Fibroblast of lung (primary cell): ENCODE results near the gene EDN2. TPM values are rescaled to one million over a fixed set of nuclear protein-coding genes. Genes with fewer than 3 reads are reported as not detected.

Experiments
- DNase-seq, 2 donors: peaks; one replicate each; pipeline versions ENCODE4 v3.0.0 to v3.0.0-alpha.2; 2010; ENCODE audit warnings: low read depth in 2 of 2
- H2AFZ ChIP-seq: 2 replicates; pipeline ENCODE4 v1.5.1; 2012; ENCODE audit warnings: low read length, control low read depth, inconsistent platforms
- H3K27ac ChIP-seq: 2 replicates; pipeline ENCODE4 v1.5.1; 2011; ENCODE audit warnings: low read length, control low read depth; ENCODE audit not compliant: insufficient read depth
- H3K27me3 ChIP-seq: 2 replicates; pipeline ENCODE4 v1.5.1; 2011; ENCODE audit warnings: mild to moderate bottlenecking, low read length; ENCODE audit not compliant: control insufficient read depth, insufficient read depth
- H3K36me3 ChIP-seq: 2 replicates; pipeline ENCODE4 v1.5.1; 2011; ENCODE audit warnings: low read length; ENCODE audit not compliant: control insufficient read depth, insufficient read depth
- H3K4me1 ChIP-seq: 2 replicates; pipeline ENCODE4 v1.5.1; 2011; ENCODE audit warnings: low read length; ENCODE audit not compliant: control insufficient read depth, insufficient read depth; ENCODE audit errors: extremely low read depth
- H3K4me2 ChIP-seq: 2 replicates; pipeline ENCODE4 v1.5.1; 2011; ENCODE audit warnings: low read length, control low read depth; ENCODE audit not compliant: insufficient read depth; ENCODE audit errors: extremely low read depth
- H3K4me3 ChIP-seq, 4 experiments: fragments of 200-600 bp in 1 of 4; sonication (generic) in 1 of 4; replicated peaks in 1 of 4; 2 replicates each; pipeline ENCODE4 v1.5.1; 2011 to 2016; ENCODE audit warnings: low read length in 4 of 4, low read depth in 3 of 4, mild to moderate bottlenecking in 3 of 4, control low read depth in 2 of 4, inconsistent platforms in 1 of 4, mixed read lengths in 1 of 4; ENCODE audit not compliant: insufficient read depth in 1 of 4; ENCODE audit errors: control extremely low read depth in 1 of 4
- H3K79me2 ChIP-seq: 2 replicates; pipeline ENCODE4 v1.5.1; 2012; ENCODE audit warnings: mild to moderate bottlenecking, low read length, inconsistent platforms; ENCODE audit not compliant: control insufficient read depth, insufficient read depth
- H3K9ac ChIP-seq: 2 replicates; pipeline ENCODE4 v1.5.1; 2011; ENCODE audit warnings: mild to moderate bottlenecking, low read length, control low read depth; ENCODE audit not compliant: insufficient read depth
- H3K9me3 ChIP-seq: 2 replicates; pipeline ENCODE4 v1.5.1; 2012; ENCODE audit warnings: low read depth, low read length; ENCODE audit not compliant: control insufficient read depth, insufficient read depth
- H4K20me1 ChIP-seq: 2 replicates; pipeline ENCODE4 v1.5.1; 2011; ENCODE audit warnings: low read length; ENCODE audit not compliant: control insufficient read depth, insufficient read depth; ENCODE audit errors: extremely low read depth
- EZH2 ChIP-seq: IDR thresholded peaks from 2 replicates; pipeline ENCODE4 v1.5.1; 2012; ENCODE audit warnings: low read length, control low read depth, mild to moderate bottlenecking; ENCODE audit errors: missing control alignments
- polyA plus RNA-seq, 2 donors: library from polyadenylated mRNA; depleted of rRNA in 1 of 2; stranded (reverse) in 1 of 2; unstranded in 1 of 2; fragments of >200 nt; gene quantifications; 2 replicates each; pipeline ENCODE4 v1.2.1, GENCODE V29; 2011 to 2012; ENCODE audit warnings: missing spikeins in 1 of 2
- total RNA-seq: library from RNA; depleted of rRNA; stranded (reverse); fragments of >200 nt; gene quantifications from 2 replicates; pipeline ENCODE4 v1.2.1, GENCODE V29; 2014
- TF ChIP-seq, protein P1 (sequence below), 2 donors: IDR thresholded peaks in 1 of 2; conservative IDR thresholded peaks in 1 of 2; 1 replicate in 1 of 2; 2 replicates in 1 of 2; pipeline ENCODE4 v1.5.1; 2011 to 2012; ENCODE audit warnings: low read length in 2 of 2, control low read depth in 1 of 2, inconsistent platforms in 1 of 2, low read depth in 1 of 2, mild to moderate bottlenecking in 1 of 2

Gene EDN2
- total and polyA plus RNA-seq, 2 donors (not counting 1 experiment from before 2014, with no cell fraction given) = not detected

DNA sequence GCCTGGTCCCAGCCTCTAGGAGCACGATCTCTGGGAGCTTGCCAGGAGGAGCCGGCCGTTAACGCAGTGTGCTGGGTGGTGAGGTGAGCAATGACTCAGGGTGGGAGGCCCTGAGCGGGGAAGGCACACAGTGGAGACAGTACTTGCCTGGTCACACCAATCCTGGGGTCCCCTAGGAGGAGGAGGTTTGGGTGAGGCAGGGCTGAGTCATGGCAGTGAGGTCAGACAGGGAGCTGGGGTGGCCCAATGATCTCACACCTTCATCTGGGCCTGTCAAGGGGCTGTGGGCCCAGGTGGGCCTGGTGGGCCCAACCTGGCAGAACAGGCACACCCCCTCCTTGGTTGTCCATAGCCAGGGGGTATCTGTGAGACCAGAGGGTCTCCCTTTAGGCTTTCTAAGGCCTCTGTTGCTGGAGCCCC is 8.6 kb upstream of the EDN2 start:
- no peak overlapping the region for H3K27ac ChIP-seq
- no peak overlapping the region for H2AFZ ChIP-seq
- no peak overlapping the region for H3K4me2 ChIP-seq
- H3K4me1 ChIP-seq = peaks cover 13% of the 10 kb centered on the region
- DNase-seq = peak; percentile 94 to 95
- no peak overlapping the region for H3K4me3 ChIP-seq
- H4K20me1 ChIP-seq = no peaks in the 10 kb centered on the region
- H3K36me3 ChIP-seq = no peaks in the 10 kb centered on the region
- H3K27me3 ChIP-seq = no peaks in the 10 kb centered on the region
- H3K9me3 ChIP-seq = no peaks in the 10 kb centered on the region
- no peaks in the 10 kb centered on the region for H3K79me2 ChIP-seq
- no peak for TF ChIP-seq EZH2
- TF ChIP-seq, protein P1, sequence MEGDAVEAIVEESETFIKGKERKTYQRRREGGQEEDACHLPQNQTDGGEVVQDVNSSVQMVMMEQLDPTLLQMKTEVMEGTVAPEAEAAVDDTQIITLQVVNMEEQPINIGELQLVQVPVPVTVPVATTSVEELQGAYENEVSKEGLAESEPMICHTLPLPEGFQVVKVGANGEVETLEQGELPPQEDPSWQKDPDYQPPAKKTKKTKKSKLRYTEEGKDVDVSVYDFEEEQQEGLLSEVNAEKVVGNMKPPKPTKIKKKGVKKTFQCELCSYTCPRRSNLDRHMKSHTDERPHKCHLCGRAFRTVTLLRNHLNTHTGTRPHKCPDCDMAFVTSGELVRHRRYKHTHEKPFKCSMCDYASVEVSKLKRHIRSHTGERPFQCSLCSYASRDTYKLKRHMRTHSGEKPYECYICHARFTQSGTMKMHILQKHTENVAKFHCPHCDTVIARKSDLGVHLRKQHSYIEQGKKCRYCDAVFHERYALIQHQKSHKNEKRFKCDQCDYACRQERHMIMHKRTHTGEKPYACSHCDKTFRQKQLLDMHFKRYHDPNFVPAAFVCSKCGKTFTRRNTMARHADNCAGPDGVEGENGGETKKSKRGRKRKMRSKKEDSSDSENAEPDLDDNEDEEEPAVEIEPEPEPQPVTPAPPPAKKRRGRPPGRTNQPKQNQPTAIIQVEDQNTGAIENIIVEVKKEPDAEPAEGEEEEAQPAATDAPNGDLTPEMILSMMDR (conservative IDR thresholded peaks at IDR 0.05 in 1 of 2, IDR thresholded peaks at IDR 0.05 in 1 of 2; ENCODE audit: low read depth in 1 of 2, low read length in 2 of 2) = no peak
- H3K9ac ChIP-seq = no peak overlapping the region

- Histone ChIP-seq H4K20me1 (no peaks in the 10 kb centered on the region), H2AFZ (no peak overlapping the region), H3K4me3 (no peak overlapping the region), H3K79me2 (no peaks in the 10 kb centered on the region), H3K36me3 (no peaks in the 10 kb centered on the region), H3K4me1 (peaks cover 13% of the 10 kb centered on the region), H3K27ac (no peak overlapping the region), H3K27me3 (no peaks in the 10 kb centered on the region), H3K4me2 (no peak overlapping the region), H3K9ac (no peak overlapping the region), H3K9me3 (no peaks in the 10 kb centered on the region)
- peak in 1 of 2 donors; percentile 41 for DNase-seq
- TF ChIP-seq EZH2 = no peak
- TF ChIP-seq, protein P1 (conservative IDR thresholded peaks at IDR 0.05 in 1 of 2, IDR thresholded peaks at IDR 0.05 in 1 of 2; ENCODE audit: low read depth in 1 of 2, low read length in 2 of 2) = peak; percentile 30 to 60
These were observed 7.9 kb upstream of the EDN2 start for GRCh38 chr1:41492341-41492848.

GRCh38 chr1:41490911-41491310 is 6.4 kb upstream of the EDN2 start:
- Histone ChIP-seq H3K4me1 (peaks cover 10% of the 10 kb centered on the region), H3K4me3 (no peak overlapping the region), H3K9ac (no peak overlapping the region), H4K20me1 (no peaks in the 10 kb centered on the region), H3K79me2 (no peaks in the 10 kb centered on the region), H3K4me2 (no peak overlapping the region), H3K27ac (no peak overlapping the region), H3K36me3 (no peaks in the 10 kb centered on the region), H3K27me3 (no peaks in the 10 kb centered on the region), H2AFZ (no peak overlapping the region), H3K9me3 (no peaks in the 10 kb centered on the region)
- DNase-seq = no peak
- TF ChIP-seq, protein P1 (conservative IDR thresholded peaks at IDR 0.05 in 1 of 2, IDR thresholded peaks at IDR 0.05 in 1 of 2; ENCODE audit: low read depth in 1 of 2, low read length in 2 of 2) = no peak
- TF ChIP-seq EZH2 = no peak
